ENCODE measurements around the gene AGO3.

- no peak for TF ChIP-seq MTERF4 (CRISPR knock-in tag; IDR thresholded peaks at IDR 0.05)
- no peak for TF ChIP-seq REST (IDR thresholded peaks at IDR 0.05; ENCODE audit: borderline replicate concordance in 1 of 2, low read depth in 1 of 2, low read length in 2 of 2)
- TF ChIP-seq SIN3B (IDR thresholded peaks at IDR 0.05; ENCODE audit: low read length), result no peak
- TF ChIP-seq CTCF (CRISPR knock-in tag; IDR thresholded peaks at IDR 0.05), result no peak
- no peak for TF ChIP-seq POLR2AphosphoS5 (IDR thresholded peaks at IDR 0.05; ENCODE audit: low read depth, low read length)
- TF ChIP-seq ZNF264 (CRISPR knock-in tag; IDR thresholded peaks at IDR 0.05), result no peak
- no peak for TF ChIP-seq MYNN (CRISPR knock-in tag; IDR thresholded peaks at IDR 0.05; ENCODE audit: low read depth)
- no peak for TF ChIP-seq ZGPAT (CRISPR knock-in tag; IDR thresholded peaks at IDR 0.05)
- no peak for TF ChIP-seq ZZZ3 (CRISPR knock-in tag; IDR thresholded peaks at IDR 0.05; ENCODE audit: borderline replicate concordance)
- TF ChIP-seq ATF1 (CRISPR knock-in tag; IDR thresholded peaks at IDR 0.05), result no peak
- TF ChIP-seq POLR2A (IDR thresholded peaks at IDR 0.05; ENCODE audit: insufficient read depth in 1 of 2, low read depth in 2 of 2, low read length in 2 of 2), result no peak
- no peak for TF ChIP-seq POLR2AphosphoS2 (IDR thresholded peaks at IDR 0.05; ENCODE audit: low read depth, low read length)
These were observed 151.1 kb downstream of the AGO3 start for GRCh38 chr1:36081926-36082485.
